Measurements from ENCODE around the gene TWIST1.

DNA sequence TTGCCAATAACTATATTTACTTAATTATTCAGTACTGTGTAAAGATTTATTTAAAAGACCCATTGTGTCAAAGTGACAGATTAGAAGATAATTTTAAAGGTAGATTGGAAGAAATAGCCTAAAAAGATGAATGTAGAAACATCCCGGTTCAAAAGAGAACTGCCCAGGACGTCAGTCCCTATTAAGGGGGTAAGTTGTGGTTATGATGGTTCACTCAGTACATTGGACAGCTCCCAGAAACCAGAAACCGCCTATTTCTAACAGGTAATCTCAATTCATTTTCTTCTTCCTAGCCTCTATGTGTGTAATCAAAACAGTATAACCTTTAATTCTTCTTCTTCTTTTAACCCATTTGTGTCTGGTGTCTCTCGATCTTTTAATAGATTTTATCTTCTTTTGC lies 29.3 kb upstream of the TWIST1 start:
- no peak for TF ChIP-seq POLR2A (IDR thresholded peaks at IDR 0.05)
- TF ChIP-seq, protein P1, sequence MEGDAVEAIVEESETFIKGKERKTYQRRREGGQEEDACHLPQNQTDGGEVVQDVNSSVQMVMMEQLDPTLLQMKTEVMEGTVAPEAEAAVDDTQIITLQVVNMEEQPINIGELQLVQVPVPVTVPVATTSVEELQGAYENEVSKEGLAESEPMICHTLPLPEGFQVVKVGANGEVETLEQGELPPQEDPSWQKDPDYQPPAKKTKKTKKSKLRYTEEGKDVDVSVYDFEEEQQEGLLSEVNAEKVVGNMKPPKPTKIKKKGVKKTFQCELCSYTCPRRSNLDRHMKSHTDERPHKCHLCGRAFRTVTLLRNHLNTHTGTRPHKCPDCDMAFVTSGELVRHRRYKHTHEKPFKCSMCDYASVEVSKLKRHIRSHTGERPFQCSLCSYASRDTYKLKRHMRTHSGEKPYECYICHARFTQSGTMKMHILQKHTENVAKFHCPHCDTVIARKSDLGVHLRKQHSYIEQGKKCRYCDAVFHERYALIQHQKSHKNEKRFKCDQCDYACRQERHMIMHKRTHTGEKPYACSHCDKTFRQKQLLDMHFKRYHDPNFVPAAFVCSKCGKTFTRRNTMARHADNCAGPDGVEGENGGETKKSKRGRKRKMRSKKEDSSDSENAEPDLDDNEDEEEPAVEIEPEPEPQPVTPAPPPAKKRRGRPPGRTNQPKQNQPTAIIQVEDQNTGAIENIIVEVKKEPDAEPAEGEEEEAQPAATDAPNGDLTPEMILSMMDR (IDR thresholded peaks at IDR 0.05), result no peak

Measured in heart left ventricle (tissue), 13 donors.